NCI-H524 treated with DMSO at 0.1 percent for 48 hours (cell line): Measurements from ENCODE around the gene C12orf56.
"Not testable (repeated sequence)": the region's sequence is repeated elsewhere in the genome, so short reads cannot be mapped to it uniquely, and the experiment has no call there.

Experiments
- DNase-seq: peaks from one replicate; lab custom pipeline; 2025; lab: John Stamatoyannopoulos, UW

The C12orf56 gene

DNA sequence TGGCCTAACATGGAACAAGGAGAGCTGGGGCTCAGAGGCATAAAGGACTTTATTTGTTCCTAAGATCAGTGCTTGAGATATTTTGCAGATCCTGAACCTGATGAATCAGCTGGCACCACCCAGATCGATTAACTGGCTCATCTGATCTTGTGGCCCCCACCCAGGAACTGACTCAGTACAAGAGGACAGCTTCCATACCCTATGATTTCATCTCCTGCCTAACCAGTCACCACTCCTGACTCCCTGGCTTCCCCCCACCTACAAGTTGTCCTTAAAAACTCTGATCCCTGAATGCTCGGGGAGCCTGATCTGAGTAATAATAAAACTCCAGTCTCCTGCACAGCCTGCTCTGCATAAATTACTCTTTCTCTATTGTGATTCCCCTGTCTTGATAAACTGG, 5.1 kb downstream of the C12orf56 start:
- no peak for DNase-seq

GRCh38 chr12:64385019-64385418, 5.5 kb downstream of the C12orf56 start:
- DNase-seq = no peak

DNA sequence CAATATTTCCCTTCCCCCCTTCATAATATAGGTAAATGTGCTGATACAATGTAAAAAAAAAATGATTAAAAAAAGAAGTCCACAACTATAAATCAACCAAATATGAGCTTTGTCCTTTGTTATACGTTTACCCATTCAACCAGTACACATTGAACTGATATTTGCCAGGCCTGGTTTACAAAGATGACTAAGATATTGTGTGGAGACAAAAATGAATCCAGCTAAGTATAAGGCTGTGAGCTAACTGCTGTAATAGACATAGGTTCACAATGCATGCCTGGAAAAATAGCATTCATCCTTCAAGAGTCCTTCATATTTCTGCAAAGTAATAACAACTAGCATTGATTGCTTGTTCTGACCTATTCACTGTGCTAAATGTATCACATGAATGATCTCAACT, 6.9 kb downstream of the C12orf56 start:
- no peak for DNase-seq

DNA sequence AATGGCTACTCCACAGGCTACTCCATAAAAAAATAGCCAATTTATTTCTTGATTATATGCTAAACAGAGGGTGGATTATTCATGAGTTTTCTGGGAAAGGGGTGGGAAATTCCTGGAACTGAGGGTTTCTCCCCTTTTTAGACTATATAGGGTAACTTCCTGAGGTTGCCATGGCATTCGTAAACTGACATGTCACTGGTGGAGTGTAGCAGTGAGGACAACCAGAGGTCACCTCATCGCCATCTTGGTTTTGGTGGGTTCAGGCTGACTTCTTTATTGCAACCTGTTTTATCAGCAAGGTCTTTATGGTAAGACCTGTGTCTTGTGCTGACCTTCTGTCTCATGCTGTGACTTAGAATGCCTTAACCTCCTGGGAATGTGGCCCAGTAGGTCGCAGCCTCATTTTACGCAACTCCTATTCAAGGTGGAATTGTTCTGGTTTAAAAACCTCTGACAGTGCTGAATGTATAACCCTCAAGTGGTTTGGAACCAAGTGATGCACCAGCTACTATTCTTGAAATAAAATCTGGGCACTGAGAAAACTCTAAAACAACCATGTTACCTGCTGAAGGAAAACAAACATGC, 27.7 kb downstream of the C12orf56 start:
- no peak for DNase-seq

DNA sequence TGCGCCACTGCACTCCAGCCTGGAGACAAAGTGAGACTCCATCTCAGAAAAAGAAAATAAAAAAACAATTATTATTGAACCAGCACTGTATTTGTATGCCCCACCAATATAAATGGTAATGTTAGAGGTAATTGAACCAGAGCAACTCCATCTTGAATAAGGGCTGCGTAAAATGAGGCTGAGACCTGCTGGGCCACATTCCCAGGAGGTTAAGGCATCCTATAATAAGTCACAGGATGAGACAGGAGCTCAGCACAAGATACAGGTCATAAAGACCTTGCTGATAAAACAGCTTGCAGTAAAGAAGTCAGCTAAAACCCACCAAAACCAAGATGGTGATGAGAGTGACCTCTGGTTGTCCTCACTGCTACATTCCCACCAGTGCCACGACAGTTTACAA, 29.4 kb downstream of the C12orf56 start:
- DNase-seq = not testable (repeated sequence)

GRCh38 chr12:64356209-64356608, 34.3 kb downstream of the C12orf56 start:
- not testable (repeated sequence) for DNase-seq

- no peak for DNase-seq
Observed at GRCh38 chr12:64352181-64352580, 38.4 kb downstream of the C12orf56 start.

DNA sequence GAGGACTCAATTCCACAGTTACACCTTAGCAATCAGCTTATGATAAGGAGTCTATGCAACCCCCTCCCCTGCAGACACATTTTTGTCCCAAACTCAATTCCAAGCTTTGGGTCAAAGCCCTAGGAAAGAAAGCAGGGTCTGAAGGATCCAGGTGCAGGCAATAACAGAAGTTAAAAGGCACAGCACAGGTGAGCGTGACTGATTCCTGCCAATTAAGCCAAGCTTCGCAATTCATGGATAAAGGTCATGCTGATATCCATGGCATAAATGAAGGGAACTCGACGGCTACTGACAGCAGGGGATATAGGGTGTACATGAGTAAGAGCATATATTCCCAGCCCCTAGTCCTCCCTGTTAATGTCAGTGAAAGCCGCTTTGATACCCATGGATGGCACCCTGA, 39.3 kb downstream of the C12orf56 start:
- no peak for DNase-seq

- DNase-seq = no peak
Observed at GRCh38 chr12:64347630-64348029, 42.9 kb downstream of the C12orf56 start.

- DNase-seq = not testable (repeated sequence)
Observed at GRCh38 chr12:64344631-64345030, 45.9 kb downstream of the C12orf56 start.

DNA sequence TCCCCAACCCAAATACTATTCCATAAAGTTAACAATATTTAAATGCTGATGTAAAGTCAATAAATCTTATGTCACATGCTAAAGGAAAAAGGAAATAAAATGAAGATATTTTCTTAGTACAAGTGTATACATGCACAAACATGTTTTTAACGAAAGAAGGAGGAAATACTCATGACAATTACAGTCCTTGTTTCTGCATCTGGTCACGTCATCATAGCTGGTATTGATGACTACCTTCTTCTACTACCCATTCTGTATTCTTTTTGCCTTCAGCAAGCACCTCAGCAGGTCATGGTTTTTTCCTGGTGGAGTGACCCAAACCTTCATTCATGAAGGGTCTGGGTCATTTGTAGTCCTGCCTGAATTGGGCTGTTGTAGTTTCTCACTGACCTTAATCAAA, 50.0 kb downstream of the C12orf56 start:
- DNase-seq = not testable (repeated sequence)

GRCh38 chr12:64335886-64336466, 54.6 kb downstream of the C12orf56 start:
- no peak for DNase-seq

GRCh38 chr12:64332938-64333337, 57.6 kb downstream of the C12orf56 start:
- DNase-seq = no peak

DNA sequence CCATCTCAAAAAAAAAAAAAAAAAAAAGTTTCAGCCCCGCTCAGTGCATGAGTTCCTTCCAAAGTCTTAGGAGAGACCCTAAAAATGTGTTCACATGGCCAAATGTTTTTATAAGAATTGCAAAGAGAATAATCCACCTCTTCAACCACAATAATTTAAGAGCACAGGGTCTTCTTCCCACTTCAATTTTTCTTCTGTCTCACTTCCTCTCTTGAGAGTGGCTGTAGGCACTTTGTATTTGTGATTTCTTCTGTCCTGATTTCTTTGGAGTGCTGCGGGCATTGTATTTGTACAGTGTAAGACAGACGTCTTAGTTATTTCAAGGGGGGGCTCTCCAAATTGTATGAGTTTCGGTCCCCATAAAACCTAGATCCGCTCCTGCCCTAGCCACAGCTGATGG, 58.3 kb downstream of the C12orf56 start:
- DNase-seq = no peak

GRCh38 chr12:64329031-64329710, 61.4 kb downstream of the C12orf56 start:
- not testable (repeated sequence) for DNase-seq

- DNase-seq = no peak
Observed at GRCh38 chr12:64325055-64325454, 65.5 kb downstream of the C12orf56 start.

GRCh38 chr12:64323476-64324225, 66.9 kb downstream of the C12orf56 start:
- DNase-seq = no peak

GRCh38 chr12:64323006-64323405, 67.6 kb downstream of the C12orf56 start:
- no peak for DNase-seq

- DNase-seq = no peak
Observed at GRCh38 chr12:64320611-64321010, 69.9 kb downstream of the C12orf56 start.

- not testable (repeated sequence) for DNase-seq
Observed at GRCh38 chr12:64319540-64320225, 70.9 kb downstream of the C12orf56 start.

DNA sequence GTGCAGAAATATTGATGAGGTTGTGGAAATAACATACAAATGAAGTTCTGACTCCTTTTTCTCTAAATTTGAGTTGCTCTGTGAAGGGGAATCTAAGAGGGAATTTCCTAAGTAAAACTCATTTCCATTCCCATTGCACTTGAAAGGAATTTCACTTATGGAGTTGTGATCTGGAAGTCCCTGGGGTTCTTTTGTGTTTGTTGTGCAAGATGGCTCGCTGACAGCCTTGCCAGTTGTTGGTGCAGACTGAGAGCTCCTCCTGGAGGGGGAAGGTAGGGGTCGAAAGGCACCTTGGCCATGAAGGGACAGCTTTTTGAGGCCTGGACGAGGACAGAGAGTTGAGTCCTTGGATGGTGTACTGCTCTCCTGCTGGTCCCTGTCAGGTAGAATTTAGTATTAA, 72.0 kb downstream of the C12orf56 start:
- DNase-seq = no peak

GRCh38 chr12:64311877-64312276, 78.7 kb downstream of the C12orf56 start:
- DNase-seq = no peak
